Progenitor cell of endocrine pancreas (in vitro differentiated cells): ENCODE measurements around the gene CDC42BPB. TPM values are rescaled to one million over a fixed set of nuclear protein-coding genes. Genes with fewer than 3 reads are reported as not detected.
A peak's percentile ranks its signal among the peaks of the same experiment; 100 is the strongest.

ENCODE experiments used
- DNase-seq: peaks from one replicate; pipeline ENCODE4 v3.0.0; 2021; ENCODE audit warnings: low spot score; ENCODE audit not compliant: unreplicated experiment
- H3K27ac Mint-ChIP-seq: 2 replicates; pipeline ENCODE4 v1.8.0; 2021; ENCODE audit warnings: mild to moderate bottlenecking, moderate library complexity, mixed read lengths
- H3K27me3 Mint-ChIP-seq: 2 replicates; pipeline ENCODE4 v1.8.0; 2021; ENCODE audit warnings: mixed read lengths
- H3K36me3 Mint-ChIP-seq: 2 replicates; pipeline ENCODE4 v1.8.0; 2022; ENCODE audit warnings: mixed read lengths; ENCODE audit not compliant: insufficient read depth
- H3K4me1 Mint-ChIP-seq: 2 replicates; pipeline ENCODE4 v1.8.0; 2021; ENCODE audit warnings: low read depth, mixed read lengths
- H3K4me3 Mint-ChIP-seq: 2 replicates; pipeline ENCODE4 v1.8.0; 2021; ENCODE audit warnings: low read depth, mild to moderate bottlenecking, moderate library complexity, mixed read lengths
- H3K9me3 Mint-ChIP-seq: 2 replicates; pipeline ENCODE4 v1.8.0; 2021; ENCODE audit warnings: low read depth, mixed read lengths
- CTCF ChIP-seq: fragments of 200-600 bp; sonication (generic); IDR thresholded peaks from one replicate; pipeline ENCODE4 v1.5.0; 2021; ENCODE audit warnings: antibody characterized with exemption, mild to moderate bottlenecking; ENCODE audit not compliant: unreplicated experiment
- total RNA-seq: library from RNA; stranded (reverse); gene quantifications from 2 replicates; pipeline ENCODE4 v1.2.1, GENCODE V29; 2021

The CDC42BPB gene
- total RNA-seq, 1 donor from 2014 or later = 105 TPM

GRCh38 chr14:103020271-103021170, 36.8 kb downstream of the CDC42BPB start:
- peaks cover 9% of the 10 kb centered on the region for H3K36me3 Mint-ChIP-seq
- H3K27me3 Mint-ChIP-seq = no peaks in the 10 kb centered on the region
- TF ChIP-seq CTCF = no peak
- no peak overlapping the region for H3K27ac Mint-ChIP-seq
- no peak for DNase-seq
- peaks cover 8% of the 10 kb centered on the region for H3K4me1 Mint-ChIP-seq
- no peak overlapping the region for H3K4me3 Mint-ChIP-seq
- H3K9me3 Mint-ChIP-seq = no peaks in the 10 kb centered on the region

- TF ChIP-seq CTCF = no peak
- no peak overlapping the region for H3K4me3 Mint-ChIP-seq
- peaks cover 14% of the 10 kb centered on the region for H3K4me1 Mint-ChIP-seq
- no peak overlapping the region for H3K27ac Mint-ChIP-seq
- H3K27me3 Mint-ChIP-seq = no peaks in the 10 kb centered on the region
- DNase-seq = no peak
- H3K9me3 Mint-ChIP-seq = no peaks in the 10 kb centered on the region
- peaks cover 8% of the 10 kb centered on the region for H3K36me3 Mint-ChIP-seq
Measured at GRCh38 chr14:103019826-103020225, 37.5 kb downstream of the CDC42BPB start.

- DNase-seq = no peak
- TF ChIP-seq CTCF = no peak
- Mint-ChIP-seq H3K36me3 (peaks cover 8% of the 10 kb centered on the region), H3K9me3 (no peaks in the 10 kb centered on the region), H3K4me3 (no peak overlapping the region), H3K27me3 (no peaks in the 10 kb centered on the region), H3K27ac (no peak overlapping the region), H3K4me1 (peaks cover 18% of the 10 kb centered on the region)
Measured at GRCh38 chr14:103019236-103019635, 38.1 kb downstream of the CDC42BPB start.

GRCh38 chr14:103016594-103016993, 40.8 kb downstream of the CDC42BPB start:
- Mint-ChIP-seq H3K4me3 (no peak overlapping the region), H3K36me3 (peaks cover 8% of the 10 kb centered on the region), H3K27ac (no peak overlapping the region), H3K27me3 (no peaks in the 10 kb centered on the region), H3K4me1 (peaks cover 10% of the 10 kb centered on the region), H3K9me3 (no peaks in the 10 kb centered on the region)
- DNase-seq = no peak
- TF ChIP-seq CTCF = no peak

DNA sequence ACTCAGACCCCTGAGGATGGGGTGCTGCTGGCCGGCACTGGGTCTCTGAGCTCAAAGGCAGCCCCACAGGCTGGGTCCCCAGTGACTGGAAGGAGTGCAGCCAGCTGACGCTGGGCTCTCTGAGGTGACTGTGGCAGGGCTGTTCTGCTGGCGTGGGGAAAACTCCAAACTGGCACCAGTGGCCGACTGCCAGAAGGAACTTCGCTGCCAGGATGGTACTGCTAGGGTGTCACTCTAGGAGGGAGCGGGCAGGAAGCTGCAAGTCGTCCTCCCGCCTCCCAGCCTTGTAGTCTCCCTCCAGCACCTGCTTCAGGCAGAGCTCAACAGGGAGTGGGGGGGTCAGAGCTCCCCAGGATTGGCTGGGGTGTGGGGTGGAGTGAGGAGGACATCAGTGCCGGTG, 41.3 kb downstream of the CDC42BPB start:
- Mint-ChIP-seq H3K4me3 (no peak overlapping the region), H3K36me3 (peaks cover 6% of the 10 kb centered on the region), H3K9me3 (no peaks in the 10 kb centered on the region), H3K27me3 (no peaks in the 10 kb centered on the region), H3K27ac (peak overlapping the region; percentile 59), H3K4me1 (peaks cover 10% of the 10 kb centered on the region)
- no peak for DNase-seq
- TF ChIP-seq CTCF = no peak
